ENCODE results near the gene SGSM1. TPM values are rescaled to one million over a fixed set of nuclear protein-coding genes. Genes with fewer than 3 reads are reported as not detected.

The SGSM1 gene
- polyA plus RNA-seq, 1 of the 3 experiments (the other 2 are of a cell fraction), result 0.15 TPM

- no peaks in the 10 kb centered on the region for H3K4me1 ChIP-seq (ENCODE audit: control insufficient read depth in 1 of 2, insufficient read depth in 2 of 2, low read depth in 1 of 2, low read length in 1 of 2)
- H3K27ac ChIP-seq (ENCODE audit: low read depth in 2 of 2, low read length in 1 of 2), result no peak overlapping the region
- no peak overlapping the region for H3K4me3 ChIP-seq (ENCODE audit: low read depth in 2 of 2, low read length in 1 of 2)
- CTCF ChIA-PET, result interaction anchor here (0.7 to 2.2 kb wide), 4 partner anchors 39 to 175 kb away, joined by 3 to 7 read pairs (median 4); no protein-coding TSS in a partner anchor
- POLR2A ChIA-PET, result no interaction called here
- H3K79me2 ChIP-seq (ENCODE audit: insufficient read depth), result no peaks in the 10 kb centered on the region
- no peak overlapping the region for H2AFZ ChIP-seq (ENCODE audit: low read depth)
- H3K4me2 ChIP-seq, result no peak overlapping the region
- H3K36me3 ChIP-seq (replicated peaks in 1 of 2; ENCODE audit: control insufficient read depth in 1 of 2, insufficient read depth in 2 of 2, low read length in 1 of 2), result no peaks in the 10 kb centered on the region
- no peak for DNase-seq
- H4K20me1 ChIP-seq (ENCODE audit: insufficient read depth), result no peaks in the 10 kb centered on the region
- H3K9me2 ChIP-seq, result no peaks in the 10 kb centered on the region
- H3F3A ChIP-seq (replicated peaks; ENCODE audit: insufficient read depth), result no peaks in the 10 kb centered on the region
- no peak for TF ChIP-seq JUND (IDR thresholded peaks at IDR 0.05)
- H3K9me3 ChIP-seq, result no peaks in the 10 kb centered on the region
- no peak overlapping the region for H3K9ac ChIP-seq
- 0 out of 2 replicates have a peak, but pooled peaks cover 11% of the 10 kb centered on the region for H3K27me3 ChIP-seq (ENCODE audit: insufficient read depth)
- 79% methylated on average over 37 of the region's 38 CpGs for WGBS (ENCODE audit: low lambda C conversion rate)
Observed at GRCh38 chr22:24763872-24764485, 42.0 kb upstream of the SGSM1 start.

- no peaks in the 10 kb centered on the region for H3F3A ChIP-seq (replicated peaks; ENCODE audit: insufficient read depth)
- no peaks in the 10 kb centered on the region for H3K36me3 ChIP-seq (replicated peaks in 1 of 2; ENCODE audit: control insufficient read depth in 1 of 2, insufficient read depth in 2 of 2, low read length in 1 of 2)
- 47% methylated on average over 5 of the region's 5 CpGs for WGBS (ENCODE audit: low lambda C conversion rate)
- H3K79me2 ChIP-seq (ENCODE audit: insufficient read depth), result no peaks in the 10 kb centered on the region
- no peak overlapping the region for H2AFZ ChIP-seq (ENCODE audit: low read depth)
- no peak for DNase-seq
- no peak overlapping the region for H3K4me3 ChIP-seq (ENCODE audit: low read depth in 2 of 2, low read length in 1 of 2)
- no peaks in the 10 kb centered on the region for H3K4me1 ChIP-seq (ENCODE audit: control insufficient read depth in 1 of 2, insufficient read depth in 2 of 2, low read depth in 1 of 2, low read length in 1 of 2)
- H3K9me2 ChIP-seq, result no peaks in the 10 kb centered on the region
- H3K9ac ChIP-seq, result no peak overlapping the region
- POLR2A ChIA-PET, result no interaction called here
- no peak overlapping the region for H3K27ac ChIP-seq (ENCODE audit: low read depth in 2 of 2, low read length in 1 of 2)
- H3K27me3 ChIP-seq (ENCODE audit: insufficient read depth), result no peaks in the 10 kb centered on the region
- CTCF ChIA-PET, result interaction anchor here (1.3 to 2.2 kb wide), 4 partner anchors 18 to 174 kb away, joined by 3 to 7 read pairs (median 4); no protein-coding TSS in a partner anchor
- H4K20me1 ChIP-seq (ENCODE audit: insufficient read depth), result no peaks in the 10 kb centered on the region
- TF ChIP-seq TAF1 (IDR thresholded peaks at IDR 0.05; ENCODE audit: borderline replicate concordance, low read depth, low read length) (no peak), FOSL2 (IDR thresholded peaks at IDR 0.05; ENCODE audit: borderline replicate concordance, low read depth) (no peak), ELF1 (IDR thresholded peaks at IDR 0.05) (no peak), RXRA (IDR thresholded peaks at IDR 0.05; ENCODE audit: borderline replicate concordance, low read depth) (no peak), EZH2phosphoT487 (IDR thresholded peaks at IDR 0.05; ENCODE audit: borderline replicate concordance, low read depth) (no peak), PBX3 (IDR thresholded peaks at IDR 0.05) (no peak), USF2 (IDR thresholded peaks at IDR 0.05; ENCODE audit: borderline replicate concordance, low read depth, low read length) (no peak), SIN3A (IDR thresholded peaks at IDR 0.05; ENCODE audit: borderline replicate concordance, low read depth, low read length) (no peak), NRF1 (IDR thresholded peaks at IDR 0.05; ENCODE audit: low read depth, low read length) (no peak), NFIC (IDR thresholded peaks at IDR 0.05; ENCODE audit: borderline replicate concordance) (no peak), JUND (IDR thresholded peaks at IDR 0.05) (no peak), EP300 (IDR thresholded peaks at IDR 0.05; ENCODE audit: borderline replicate concordance in 1 of 2, low read depth in 1 of 2, low read length in 1 of 2) (no peak), YY1 (IDR thresholded peaks at IDR 0.05; ENCODE audit: low read depth) (no peak), RAD21 (IDR thresholded peaks at IDR 0.05; ENCODE audit: low read length) (no peak), FOXJ3 (CRISPR knock-in tag; IDR thresholded peaks at IDR 0.05) (no peak)
- TF ChIP-seq, protein P1, sequence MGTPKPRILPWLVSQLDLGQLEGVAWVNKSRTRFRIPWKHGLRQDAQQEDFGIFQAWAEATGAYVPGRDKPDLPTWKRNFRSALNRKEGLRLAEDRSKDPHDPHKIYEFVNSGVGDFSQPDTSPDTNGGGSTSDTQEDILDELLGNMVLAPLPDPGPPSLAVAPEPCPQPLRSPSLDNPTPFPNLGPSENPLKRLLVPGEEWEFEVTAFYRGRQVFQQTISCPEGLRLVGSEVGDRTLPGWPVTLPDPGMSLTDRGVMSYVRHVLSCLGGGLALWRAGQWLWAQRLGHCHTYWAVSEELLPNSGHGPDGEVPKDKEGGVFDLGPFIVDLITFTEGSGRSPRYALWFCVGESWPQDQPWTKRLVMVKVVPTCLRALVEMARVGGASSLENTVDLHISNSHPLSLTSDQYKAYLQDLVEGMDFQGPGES (IDR thresholded peaks at IDR 0.05; ENCODE audit: low read depth, low read length), result no peak
- no peak overlapping the region for H3K4me2 ChIP-seq
- no peaks in the 10 kb centered on the region for H3K9me3 ChIP-seq
Observed at GRCh38 chr22:24765166-24765565, 40.8 kb upstream of the SGSM1 start.

All from SK-N-SH (cell line).